Osteoblast (primary cell): ENCODE measurements around the gene FAN1. TPM values are rescaled to one million over a fixed set of nuclear protein-coding genes. Genes with fewer than 3 reads are reported as not detected.

ENCODE experiments used
- DNase-seq: peaks from one replicate; pipeline ENCODE4 v3.0.0; 2011; ENCODE audit warnings: low spot score, mixed read lengths; ENCODE audit not compliant: insufficient read length; ENCODE audit errors: missing footprints
- H2AFZ ChIP-seq: 2 replicates; pipeline ENCODE4 v1.6.0; 2011; ENCODE audit warnings: mild to moderate bottlenecking, low read length
- H3K27ac ChIP-seq: 2 replicates; pipeline ENCODE4 v1.5.1; 2011; ENCODE audit warnings: mild to moderate bottlenecking, low read depth, low read length, moderate library complexity
- H3K27me3 ChIP-seq: 2 replicates; pipeline ENCODE4 v1.6.0; 2012; ENCODE audit warnings: mild to moderate bottlenecking, control low read depth, inconsistent platforms, low read length, moderate library complexity; ENCODE audit not compliant: insufficient read depth
- H3K36me3 ChIP-seq: 2 replicates; pipeline ENCODE4 v1.5.1; 2011; ENCODE audit warnings: mild to moderate bottlenecking, low read length, control low read depth, moderate library complexity; ENCODE audit not compliant: insufficient read depth
- H3K4me1 ChIP-seq: 2 replicates; pipeline ENCODE4 v1.5.1; 2011; ENCODE audit warnings: mild to moderate bottlenecking, low read length, control low read depth, moderate library complexity; ENCODE audit not compliant: insufficient read depth
- H3K4me2 ChIP-seq: 2 replicates; pipeline ENCODE4 v1.6.0; 2011; ENCODE audit warnings: mild to moderate bottlenecking, low read length; ENCODE audit not compliant: insufficient read depth
- H3K4me3 ChIP-seq: fragments of 200-600 bp; sonication (generic); 3 replicates; pipeline ENCODE4 v1.5.1; 2012; ENCODE audit warnings: mild to moderate bottlenecking, low read length, inconsistent platforms; ENCODE audit not compliant: insufficient read depth
- H3K79me2 ChIP-seq: 2 replicates; pipeline ENCODE4 v1.6.0; 2012; ENCODE audit warnings: mild to moderate bottlenecking, low read length, control low read depth, inconsistent platforms; ENCODE audit not compliant: insufficient read depth
- H3K9me3 ChIP-seq: 2 replicates; pipeline ENCODE4 v1.5.1; 2011; ENCODE audit warnings: low read depth, low read length, control low read depth
- H4K20me1 ChIP-seq: 2 replicates; pipeline ENCODE4 v1.6.0; 2012; ENCODE audit warnings: mild to moderate bottlenecking, low read length, control low read depth; ENCODE audit not compliant: insufficient read depth
- total RNA-seq: library from RNA; depleted of rRNA; stranded (reverse); fragments of >200 nt; gene quantifications from 2 replicates; pipeline ENCODE4 v1.2.3, GENCODE V29; 2012
- TF ChIP-seq, protein P1 (sequence below): IDR thresholded peaks from 2 replicates; pipeline ENCODE4 v1.5.1; 2011; ENCODE audit warnings: mild to moderate bottlenecking, low read depth, low read length, moderate library complexity; ENCODE audit errors: extremely low read depth

Gene FAN1
- total RNA-seq, 1 donor, result 16.3 TPM

DNA sequence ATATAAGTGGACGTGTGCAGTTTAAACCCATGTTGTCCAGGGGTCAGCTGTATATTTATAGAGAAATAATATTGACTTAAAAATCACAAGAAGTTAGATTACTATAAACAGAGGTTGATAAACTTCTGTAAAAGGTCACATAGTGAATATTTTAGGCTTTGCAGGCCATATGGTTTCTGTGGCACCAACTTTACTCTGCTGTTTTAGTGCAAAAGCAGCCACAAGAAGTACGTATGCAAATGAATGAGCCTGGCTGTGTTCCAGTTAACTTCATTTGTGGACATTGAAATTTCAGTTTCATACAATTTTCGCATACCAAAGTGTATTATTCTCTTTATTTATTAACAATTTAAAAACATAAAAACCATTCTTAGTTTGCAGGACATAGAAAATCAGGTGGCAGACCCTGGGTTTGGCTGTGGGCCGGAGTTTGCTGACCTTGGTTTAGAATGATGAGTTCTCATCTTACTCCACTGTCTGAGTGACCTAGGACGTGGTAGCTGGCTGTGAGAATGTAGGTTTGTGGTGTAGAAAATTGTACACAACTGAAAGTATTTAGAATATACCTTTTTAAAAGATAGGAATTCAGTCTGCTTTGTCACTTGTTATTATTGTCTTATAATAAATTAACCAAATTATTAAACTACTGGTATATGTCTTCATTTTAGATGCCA is 16.3 kb downstream of the FAN1 start:
- TF ChIP-seq, protein P1, sequence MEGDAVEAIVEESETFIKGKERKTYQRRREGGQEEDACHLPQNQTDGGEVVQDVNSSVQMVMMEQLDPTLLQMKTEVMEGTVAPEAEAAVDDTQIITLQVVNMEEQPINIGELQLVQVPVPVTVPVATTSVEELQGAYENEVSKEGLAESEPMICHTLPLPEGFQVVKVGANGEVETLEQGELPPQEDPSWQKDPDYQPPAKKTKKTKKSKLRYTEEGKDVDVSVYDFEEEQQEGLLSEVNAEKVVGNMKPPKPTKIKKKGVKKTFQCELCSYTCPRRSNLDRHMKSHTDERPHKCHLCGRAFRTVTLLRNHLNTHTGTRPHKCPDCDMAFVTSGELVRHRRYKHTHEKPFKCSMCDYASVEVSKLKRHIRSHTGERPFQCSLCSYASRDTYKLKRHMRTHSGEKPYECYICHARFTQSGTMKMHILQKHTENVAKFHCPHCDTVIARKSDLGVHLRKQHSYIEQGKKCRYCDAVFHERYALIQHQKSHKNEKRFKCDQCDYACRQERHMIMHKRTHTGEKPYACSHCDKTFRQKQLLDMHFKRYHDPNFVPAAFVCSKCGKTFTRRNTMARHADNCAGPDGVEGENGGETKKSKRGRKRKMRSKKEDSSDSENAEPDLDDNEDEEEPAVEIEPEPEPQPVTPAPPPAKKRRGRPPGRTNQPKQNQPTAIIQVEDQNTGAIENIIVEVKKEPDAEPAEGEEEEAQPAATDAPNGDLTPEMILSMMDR, result no peak
- H4K20me1 ChIP-seq, result peaks cover 6% of the 10 kb centered on the region

DNA sequence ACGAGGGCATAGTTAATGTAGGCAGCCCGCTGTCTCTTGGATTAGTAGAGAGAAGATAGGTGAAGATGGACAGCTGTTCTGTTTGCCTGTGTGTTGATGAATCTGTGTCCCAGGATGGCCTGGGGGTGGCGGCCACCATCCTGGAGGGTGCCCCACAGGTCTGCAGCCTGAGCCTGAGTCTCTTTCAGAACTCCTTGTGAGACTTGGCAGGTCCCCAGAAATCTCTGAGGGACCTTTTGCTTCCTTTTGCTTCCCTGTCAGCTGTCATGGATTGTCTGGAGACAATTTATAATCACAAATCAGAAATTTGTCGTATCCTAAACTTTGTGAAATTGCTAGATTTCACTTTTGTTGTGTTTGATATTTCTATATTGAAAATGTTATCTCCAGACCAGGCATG is 17.4 kb downstream of the FAN1 start:
- Histone ChIP-seq H3K36me3 (peaks cover 60% of the 10 kb centered on the region), H3K79me2 (peaks cover 7% of the 10 kb centered on the region), H3K9me3 (no peaks in the 10 kb centered on the region), H3K27me3 (no peaks in the 10 kb centered on the region), H3K4me3 (no peak overlapping the region), H3K4me1 (peaks cover 17% of the 10 kb centered on the region), H2AFZ (no peak overlapping the region), H3K4me2 (no peak overlapping the region), H3K27ac (no peak overlapping the region), H4K20me1 (peaks cover 6% of the 10 kb centered on the region)
- TF ChIP-seq, protein P1, result no peak
- DNase-seq, result no peak

More for the DNA sequence above, 16.3 kb downstream of the FAN1 start:
- DNase-seq, result no peak
- Histone ChIP-seq H3K4me2 (no peak overlapping the region), H3K4me3 (no peak overlapping the region), H3K36me3 (peaks cover 52% of the 10 kb centered on the region), H3K79me2 (peaks cover 7% of the 10 kb centered on the region), H3K9me3 (no peaks in the 10 kb centered on the region), H2AFZ (no peak overlapping the region), H3K4me1 (peaks cover 17% of the 10 kb centered on the region), H3K27me3 (no peaks in the 10 kb centered on the region), H3K27ac (no peak overlapping the region)

- Histone ChIP-seq H3K79me2 (peaks cover 2% of the 10 kb centered on the region), H3K9me3 (no peaks in the 10 kb centered on the region), H3K4me2 (no peak overlapping the region), H2AFZ (no peak overlapping the region), H4K20me1 (peaks cover 3% of the 10 kb centered on the region), H3K4me3 (no peak overlapping the region), H3K27me3 (no peaks in the 10 kb centered on the region), H3K36me3 (peaks cover 65% of the 10 kb centered on the region), H3K27ac (peak overlapping the region; percentile 51), H3K4me1 (peaks cover 17% of the 10 kb centered on the region)
- TF ChIP-seq, protein P1, result no peak
- no peak for DNase-seq
Measured at GRCh38 chr15:30921781-30922479, 18.2 kb downstream of the FAN1 start.

- Histone ChIP-seq H3K4me1 (peaks cover 17% of the 10 kb centered on the region), H3K4me2 (no peak overlapping the region), H3K27ac (no peak overlapping the region), H3K9me3 (no peaks in the 10 kb centered on the region), H3K4me3 (no peak overlapping the region), H3K79me2 (no peaks in the 10 kb centered on the region), H2AFZ (no peak overlapping the region), H4K20me1 (no peaks in the 10 kb centered on the region), H3K27me3 (no peaks in the 10 kb centered on the region), H3K36me3 (peaks cover 66% of the 10 kb centered on the region)
- TF ChIP-seq, protein P1, result no peak
- DNase-seq, result peak; percentile 81
Measured at GRCh38 chr15:30922480-30923311, 19.0 kb downstream of the FAN1 start.
